Gastrocnemius medialis (tissue), 4 donors: ENCODE results near the gene SAA1. TPM values are rescaled to one million over a fixed set of nuclear protein-coding genes. Genes with fewer than 3 reads are reported as not detected.

Experiments
- ATAC-seq, 2 donors: fragments of 150-250 bp; one replicate each; pipeline ENCODE4 v1.9.1; 2016
- DNase-seq, 2 donors: peaks; one replicate each; pipeline ENCODE4 v3.0.0-alpha.2; 2019
- H3K27ac ChIP-seq, 4 donors: fragments of 200-600 bp; sonication (generic); 1 replicate in 1 of 4; 2 replicates in 3 of 4; pipeline ENCODE4 v1.5.1; 2016 to 2018; ENCODE audit warnings: mild to moderate bottlenecking in 2 of 4, moderate library complexity in 1 of 4
- H3K27me3 ChIP-seq, 3 donors: fragments of 200-600 bp; sonication (generic) in 2 of 3; 1 replicate in 1 of 3; 2 replicates in 2 of 3; pipeline versions ENCODE4 v1.5.1 to v1.6.0; 2016 to 2019; ENCODE audit warnings: mild to moderate bottlenecking in 1 of 3, moderate library complexity in 1 of 3
- H3K36me3 ChIP-seq, 2 donors: fragments of 200-600 bp; sonication (generic) in 1 of 2; one replicate each; pipeline ENCODE4 v1.5.1; 2017 to 2018
- H3K4me1 ChIP-seq, 2 donors: fragments of 200-600 bp; sonication (generic) in 1 of 2; one replicate each; pipeline ENCODE4 v1.5.1; 2016 to 2017; ENCODE audit warnings: mild to moderate bottlenecking in 2 of 2
- H3K4me3 ChIP-seq, 4 donors: fragments of 200-600 bp; sonication (generic) in 3 of 4; 1 replicate in 1 of 4; 2 replicates in 3 of 4; pipeline ENCODE4 v1.5.1; 2016 to 2019; ENCODE audit warnings: mild to moderate bottlenecking in 2 of 4
- H3K9me3 ChIP-seq, 3 donors: fragments of 200-600 bp; sonication (generic) in 2 of 3; 1 replicate in 1 of 3; 2 replicates in 2 of 3; pipeline ENCODE4 v1.5.1; 2016 to 2019
- POLR2A ChIP-seq, 2 donors: fragments of 450-650 bp; IDR thresholded peaks; one replicate each; pipeline ENCODE4 v1.6.1; 2017; ENCODE audit warnings: antibody characterized with exemption in 2 of 2, mild to moderate bottlenecking in 2 of 2, moderate library complexity in 2 of 2
- in situ Hi-C, 4 donors: fragments of 200-750 bp; cut with MboI; loops; one replicate each; pipeline versions ENCODE4 v1.15.0 to v1.8.0; 2017; ENCODE audit warnings: low sequenced_read_pairs in 4 of 4
- intact Hi-C: fragments of 100-400 bp; cut with DNase I; formaldehyde crosslinking; loops from one replicate; pipeline ENCODE4 v1.15.1; 2023; ENCODE audit warnings: low total_unique reads
- total RNA-seq, 4 donors: library from RNA; depleted of rRNA; stranded (reverse); fragments of >200 nt; gene quantifications; one replicate each; pipeline versions ENCODE4 v1.1.0 to v1.2.3, GENCODE V29; 2016
- TF ChIP-seq, protein P1 (sequence below), 5 experiments: fragments of 450-650 bp in 3 of 5; fragments of 200-600 bp in 2 of 5; sonication (generic) in 2 of 5; IDR thresholded peaks in 4 of 5; conservative IDR thresholded peaks in 1 of 5; 1 replicate in 4 of 5; 2 replicates in 1 of 5; pipeline ENCODE4 v1.5.1; 2016 to 2019; ENCODE audit warnings: antibody characterized with exemption in 5 of 5, mild to moderate bottlenecking in 3 of 5, moderate library complexity in 3 of 5

Gene SAA1
- total RNA-seq, 4 donors from 2014 or later: 5.7 to 145 (median 89.3) TPM

DNA sequence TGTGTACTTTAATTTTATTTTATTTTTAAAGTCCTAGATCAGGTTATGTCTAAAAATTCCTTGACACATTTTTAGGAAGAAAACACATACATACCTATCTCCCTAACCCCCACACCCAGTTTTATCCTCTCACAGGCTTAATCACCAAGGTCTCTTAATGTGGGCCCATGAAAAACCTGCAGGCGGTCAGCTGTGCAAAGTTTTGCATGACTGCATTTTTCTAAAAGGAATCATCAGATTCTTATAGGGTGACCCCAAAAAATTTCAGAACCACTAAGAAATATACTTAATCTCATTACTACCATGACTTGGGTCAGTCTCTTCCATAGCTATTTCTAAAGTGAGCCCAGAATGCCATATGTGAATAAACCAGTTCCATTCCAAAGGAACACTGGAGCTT, 19.8 kb downstream of the SAA1 start:
- no peak for ATAC-seq
- no peak for DNase-seq
- TF ChIP-seq, protein P1, sequence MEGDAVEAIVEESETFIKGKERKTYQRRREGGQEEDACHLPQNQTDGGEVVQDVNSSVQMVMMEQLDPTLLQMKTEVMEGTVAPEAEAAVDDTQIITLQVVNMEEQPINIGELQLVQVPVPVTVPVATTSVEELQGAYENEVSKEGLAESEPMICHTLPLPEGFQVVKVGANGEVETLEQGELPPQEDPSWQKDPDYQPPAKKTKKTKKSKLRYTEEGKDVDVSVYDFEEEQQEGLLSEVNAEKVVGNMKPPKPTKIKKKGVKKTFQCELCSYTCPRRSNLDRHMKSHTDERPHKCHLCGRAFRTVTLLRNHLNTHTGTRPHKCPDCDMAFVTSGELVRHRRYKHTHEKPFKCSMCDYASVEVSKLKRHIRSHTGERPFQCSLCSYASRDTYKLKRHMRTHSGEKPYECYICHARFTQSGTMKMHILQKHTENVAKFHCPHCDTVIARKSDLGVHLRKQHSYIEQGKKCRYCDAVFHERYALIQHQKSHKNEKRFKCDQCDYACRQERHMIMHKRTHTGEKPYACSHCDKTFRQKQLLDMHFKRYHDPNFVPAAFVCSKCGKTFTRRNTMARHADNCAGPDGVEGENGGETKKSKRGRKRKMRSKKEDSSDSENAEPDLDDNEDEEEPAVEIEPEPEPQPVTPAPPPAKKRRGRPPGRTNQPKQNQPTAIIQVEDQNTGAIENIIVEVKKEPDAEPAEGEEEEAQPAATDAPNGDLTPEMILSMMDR (IDR thresholded peaks at IDR 0.05 in 4 of 5, conservative IDR thresholded peaks at IDR 0.05 in 1 of 5): no peak
- TF ChIP-seq POLR2A (IDR thresholded peaks at IDR 0.05): no peak
- H3K4me1 ChIP-seq: no peaks in the 10 kb centered on the region
- in situ Hi-C loops: no loop called here
- intact Hi-C loops: no loop called here
- no peak overlapping the region for H3K4me3 ChIP-seq
- H3K36me3 ChIP-seq: peaks cover 0 to 73% of the 10 kb centered on the region in 2 donors
- no peaks in the 10 kb centered on the region for H3K27me3 ChIP-seq
- no peaks in the 10 kb centered on the region for H3K9me3 ChIP-seq
- no peak overlapping the region for H3K27ac ChIP-seq

GRCh38 chr11:18288911-18289310, 22.8 kb downstream of the SAA1 start:
- intact Hi-C loops: no loop called here

GRCh38 chr11:18294862-18295261, 28.8 kb downstream of the SAA1 start:
- H3K4me1 ChIP-seq: no peaks in the 10 kb centered on the region
- intact Hi-C loops (no loop called here), in situ Hi-C loops (no loop called here)
- TF ChIP-seq, protein P1 (IDR thresholded peaks at IDR 0.05 in 4 of 5, conservative IDR thresholded peaks at IDR 0.05 in 1 of 5): no peak
- TF ChIP-seq POLR2A (IDR thresholded peaks at IDR 0.05): no peak
- DNase-seq: no peak
- no peak overlapping the region for H3K27ac ChIP-seq
- no peaks in the 10 kb centered on the region for H3K9me3 ChIP-seq
- no peaks in the 10 kb centered on the region for H3K27me3 ChIP-seq
- H3K36me3 ChIP-seq: peaks cover 4 to 86% of the 10 kb centered on the region in 2 donors
- ATAC-seq: no peak
- H3K4me3 ChIP-seq: no peak overlapping the region

More at GRCh38 chr11:18288911-18289310, 22.8 kb downstream of the SAA1 start:
- Histone ChIP-seq H3K27me3 (no peaks in the 10 kb centered on the region), H3K9me3 (no peaks in the 10 kb centered on the region), H3K36me3 (peaks cover 0 to 71% of the 10 kb centered on the region in 2 donors), H3K4me3 (no peak overlapping the region), H3K27ac (no peak overlapping the region), H3K4me1 (no peaks in the 10 kb centered on the region)
- no peak for DNase-seq
- in situ Hi-C loops: no loop called here
- no peak for ATAC-seq
- TF ChIP-seq POLR2A (IDR thresholded peaks at IDR 0.05): no peak
- TF ChIP-seq, protein P1 (IDR thresholded peaks at IDR 0.05 in 4 of 5, conservative IDR thresholded peaks at IDR 0.05 in 1 of 5): no peak

DNA sequence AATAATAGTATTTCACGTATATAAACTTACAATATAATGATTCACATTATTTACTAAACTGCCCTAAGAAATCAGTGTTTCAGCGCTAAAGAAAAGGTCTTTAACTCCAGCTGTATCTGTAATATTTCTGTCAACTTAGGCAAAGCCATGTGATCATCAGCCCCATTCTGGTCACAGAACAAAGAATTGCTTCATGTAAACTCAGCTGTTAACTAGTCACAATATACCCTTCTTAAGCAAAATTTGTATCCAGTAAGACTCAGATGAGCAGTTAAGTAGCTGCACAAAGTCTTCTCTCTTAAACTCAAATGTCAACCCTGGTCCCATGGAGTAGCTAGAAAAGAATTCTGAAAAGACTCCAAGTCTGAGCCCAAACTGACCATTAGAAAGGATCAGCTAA, 29.3 kb downstream of the SAA1 start:
- TF ChIP-seq, protein P1 (IDR thresholded peaks at IDR 0.05 in 4 of 5, conservative IDR thresholded peaks at IDR 0.05 in 1 of 5): no peak
- ATAC-seq (no peak), DNase-seq (no peak)
- in situ Hi-C loops: no loop called here
- no peaks in the 10 kb centered on the region for H3K27me3 ChIP-seq
- H3K27ac ChIP-seq: no peak overlapping the region
- H3K4me3 ChIP-seq: no peak overlapping the region
- no peaks in the 10 kb centered on the region for H3K9me3 ChIP-seq
- intact Hi-C loops: no loop called here
- no peaks in the 10 kb centered on the region for H3K4me1 ChIP-seq
- H3K36me3 ChIP-seq: peaks cover 4 to 86% of the 10 kb centered on the region in 2 donors

DNA sequence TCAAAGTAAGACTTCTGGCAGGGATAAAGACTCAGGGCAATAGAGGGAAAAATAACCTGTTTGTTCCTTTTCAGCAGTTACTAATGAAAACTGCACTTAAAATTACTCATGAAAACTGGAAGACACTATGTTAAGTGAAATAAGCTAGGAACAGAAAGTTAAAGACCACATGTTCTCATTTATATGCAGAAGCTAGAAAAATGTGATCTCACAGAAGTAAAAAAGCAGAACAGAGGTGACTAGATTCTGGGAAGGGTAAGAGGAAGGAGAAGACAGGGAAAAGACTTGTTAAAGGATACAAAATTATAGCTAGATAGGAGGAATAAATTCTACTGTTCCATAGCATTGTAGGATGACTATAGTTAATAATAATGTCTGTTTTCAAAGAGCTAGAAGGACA, 33.7 kb downstream of the SAA1 start:
- DNase-seq (no peak), ATAC-seq (no peak)
- TF ChIP-seq, protein P1 (IDR thresholded peaks at IDR 0.05 in 4 of 5, conservative IDR thresholded peaks at IDR 0.05 in 1 of 5): no peak
- TF ChIP-seq POLR2A (IDR thresholded peaks at IDR 0.05): no peak
- no peaks in the 10 kb centered on the region for H3K27me3 ChIP-seq
- no peak overlapping the region for H3K4me3 ChIP-seq
- no peak overlapping the region for H3K27ac ChIP-seq
- intact Hi-C loops: no loop called here
- H3K9me3 ChIP-seq: no peaks in the 10 kb centered on the region
- peaks cover 4 to 66% of the 10 kb centered on the region in 2 donors for H3K36me3 ChIP-seq
- in situ Hi-C loops: no loop called here
- H3K4me1 ChIP-seq: no peaks in the 10 kb centered on the region
